ENCODE results near the gene CFAP58.

CFAP58 gene

GRCh38 chr10:104325436-104326435, 27.9 kb upstream of the CFAP58 start:
- Histone ChIP-seq H3K27me3 (ENCODE audit: control insufficient read depth, insufficient read depth, low read length) (no peaks in the 10 kb centered on the region), H3K4me1 (ENCODE audit: control insufficient read depth, insufficient read depth, low read length) (peaks cover 58% of the 10 kb centered on the region), H3K36me3 (ENCODE audit: control insufficient read depth, insufficient read depth, low read length) (no peaks in the 10 kb centered on the region), H3K9ac (ENCODE audit: low read length) (no peak overlapping the region), H3K4me3 (ENCODE audit: low read length) (no peak overlapping the region), H3K27ac (ENCODE audit: low read depth, low read length) (peak overlapping the region; percentile 41)

- Histone ChIP-seq H3K4me1 (ENCODE audit: control insufficient read depth, insufficient read depth, low read length) (peaks cover 63% of the 10 kb centered on the region), H3K4me3 (ENCODE audit: low read length) (no peak overlapping the region), H3K27ac (ENCODE audit: low read depth, low read length) (no peak overlapping the region), H3K27me3 (ENCODE audit: control insufficient read depth, insufficient read depth, low read length) (no peaks in the 10 kb centered on the region), H3K9ac (ENCODE audit: low read length) (no peak overlapping the region), H3K36me3 (ENCODE audit: control insufficient read depth, insufficient read depth, low read length) (no peaks in the 10 kb centered on the region)
Measured at GRCh38 chr10:104326991-104327610, 26.5 kb upstream of the CFAP58 start.

- Histone ChIP-seq H3K4me3 (ENCODE audit: low read length) (peak overlapping the region; percentile 52), H3K9ac (ENCODE audit: low read length) (no peak overlapping the region), H3K4me1 (ENCODE audit: control insufficient read depth, insufficient read depth, low read length) (peaks cover 65% of the 10 kb centered on the region)
Measured at GRCh38 chr10:104327745-104328645, 25.6 kb upstream of the CFAP58 start.

GRCh38 chr10:104328646-104328895, 25.1 kb upstream of the CFAP58 start:
- H3K4me1 ChIP-seq (ENCODE audit: control insufficient read depth, insufficient read depth, low read length): peaks cover 68% of the 10 kb centered on the region
- H3K9ac ChIP-seq (ENCODE audit: low read length): no peak overlapping the region
- H3K36me3 ChIP-seq (ENCODE audit: control insufficient read depth, insufficient read depth, low read length): no peaks in the 10 kb centered on the region
- peak overlapping the region; percentile 87 for H3K27ac ChIP-seq (ENCODE audit: low read depth, low read length)
- H3K27me3 ChIP-seq (ENCODE audit: control insufficient read depth, insufficient read depth, low read length): no peaks in the 10 kb centered on the region
- H3K4me3 ChIP-seq (ENCODE audit: low read length): peak overlapping the region; percentile 52

More at GRCh38 chr10:104327745-104328645, 25.6 kb upstream of the CFAP58 start:
- Histone ChIP-seq H3K36me3 (ENCODE audit: control insufficient read depth, insufficient read depth, low read length) (no peaks in the 10 kb centered on the region), H3K27me3 (ENCODE audit: control insufficient read depth, insufficient read depth, low read length) (no peaks in the 10 kb centered on the region), H3K27ac (ENCODE audit: low read depth, low read length) (peak overlapping the region; percentile 87)

GRCh38 chr10:104328896-104329710, 24.5 kb upstream of the CFAP58 start:
- Histone ChIP-seq H3K27ac (ENCODE audit: low read depth, low read length) (peak overlapping the region; percentile 87), H3K4me3 (ENCODE audit: low read length) (peak overlapping the region; percentile 52), H3K27me3 (ENCODE audit: control insufficient read depth, insufficient read depth, low read length) (no peaks in the 10 kb centered on the region), H3K36me3 (ENCODE audit: control insufficient read depth, insufficient read depth, low read length) (no peaks in the 10 kb centered on the region), H3K4me1 (ENCODE audit: control insufficient read depth, insufficient read depth, low read length) (peaks cover 73% of the 10 kb centered on the region), H3K9ac (ENCODE audit: low read length) (peak overlapping the region; percentile 13)

- Histone ChIP-seq H3K4me3 (ENCODE audit: low read length) (peak overlapping the region; percentile 34), H3K9ac (ENCODE audit: low read length) (peak overlapping the region; percentile 13), H3K4me1 (ENCODE audit: control insufficient read depth, insufficient read depth, low read length) (peaks cover 80% of the 10 kb centered on the region), H3K27me3 (ENCODE audit: control insufficient read depth, insufficient read depth, low read length) (no peaks in the 10 kb centered on the region), H3K27ac (ENCODE audit: low read depth, low read length) (peak overlapping the region; percentile 87), H3K36me3 (ENCODE audit: control insufficient read depth, insufficient read depth, low read length) (no peaks in the 10 kb centered on the region)
Measured at GRCh38 chr10:104329735-104330134, 23.9 kb upstream of the CFAP58 start.

- peaks cover 76% of the 10 kb centered on the region for H3K4me1 ChIP-seq (ENCODE audit: control insufficient read depth, insufficient read depth, low read length)
- no peaks in the 10 kb centered on the region for H3K27me3 ChIP-seq (ENCODE audit: control insufficient read depth, insufficient read depth, low read length)
- no peaks in the 10 kb centered on the region for H3K36me3 ChIP-seq (ENCODE audit: control insufficient read depth, insufficient read depth, low read length)
- H3K27ac ChIP-seq (ENCODE audit: low read depth, low read length): peak overlapping the region; percentile 87
- H3K4me3 ChIP-seq (ENCODE audit: low read length): no peak overlapping the region
- peak overlapping the region; percentile 8 for H3K9ac ChIP-seq (ENCODE audit: low read length)
Measured at GRCh38 chr10:104330168-104331110, 23.2 kb upstream of the CFAP58 start.

GRCh38 chr10:104331208-104331838, 22.3 kb upstream of the CFAP58 start:
- Histone ChIP-seq H3K9ac (ENCODE audit: low read length) (no peak overlapping the region), H3K4me3 (ENCODE audit: low read length) (peak overlapping the region; percentile 24), H3K4me1 (ENCODE audit: control insufficient read depth, insufficient read depth, low read length) (peaks cover 76% of the 10 kb centered on the region), H3K36me3 (ENCODE audit: control insufficient read depth, insufficient read depth, low read length) (no peaks in the 10 kb centered on the region), H3K27me3 (ENCODE audit: control insufficient read depth, insufficient read depth, low read length) (no peaks in the 10 kb centered on the region), H3K27ac (ENCODE audit: low read depth, low read length) (peak overlapping the region; percentile 87)

- Histone ChIP-seq H3K36me3 (ENCODE audit: control insufficient read depth, insufficient read depth, low read length) (no peaks in the 10 kb centered on the region), H3K27ac (ENCODE audit: low read depth, low read length) (peak overlapping the region; percentile 87), H3K4me1 (ENCODE audit: control insufficient read depth, insufficient read depth, low read length) (peaks cover 76% of the 10 kb centered on the region), H3K27me3 (ENCODE audit: control insufficient read depth, insufficient read depth, low read length) (no peaks in the 10 kb centered on the region), H3K4me3 (ENCODE audit: low read length) (no peak overlapping the region), H3K9ac (ENCODE audit: low read length) (no peak overlapping the region)
Measured at GRCh38 chr10:104332243-104333031, 21.2 kb upstream of the CFAP58 start.

- Histone ChIP-seq H3K4me3 (ENCODE audit: low read length) (no peak overlapping the region), H3K36me3 (ENCODE audit: control insufficient read depth, insufficient read depth, low read length) (no peaks in the 10 kb centered on the region), H3K4me1 (ENCODE audit: control insufficient read depth, insufficient read depth, low read length) (peaks cover 68% of the 10 kb centered on the region), H3K27me3 (ENCODE audit: control insufficient read depth, insufficient read depth, low read length) (no peaks in the 10 kb centered on the region), H3K27ac (ENCODE audit: low read depth, low read length) (peak overlapping the region; percentile 87), H3K9ac (ENCODE audit: low read length) (no peak overlapping the region)
Measured at GRCh38 chr10:104333032-104333727, 20.5 kb upstream of the CFAP58 start.

Measured in rectal smooth muscle tissue (tissue), 1 donor.